ENCODE data around the gene YPEL5.
"Not testable (repeated sequence)": the region's sequence is repeated elsewhere in the genome, so short reads cannot be mapped to it uniquely, and the experiment has no call there.

YPEL5 gene

GRCh38 chr2:30146337-30147195 is at the start of gene YPEL5:
Gene YPEL5, plus strand, starts transcription at chr2:30147007. Its CDS starts 9,645 bp downstream, at chr2:30156652.
- peak; percentile 100 for DNase-seq

GRCh38 chr2:30098266-30099005 is 48.4 kb upstream of the YPEL5 start:
- no peak for DNase-seq

- DNase-seq = not testable (repeated sequence)
Measured at GRCh38 chr2:30099366-30099765, 47.4 kb upstream of the YPEL5 start.

- DNase-seq = not testable (repeated sequence)
Measured at GRCh38 chr2:30100691-30101090, 46.1 kb upstream of the YPEL5 start.

- DNase-seq = no peak
Measured at GRCh38 chr2:30104307-30104706, 42.5 kb upstream of the YPEL5 start.

- DNase-seq = no peak
Measured at GRCh38 chr2:30105556-30105955, 41.3 kb upstream of the YPEL5 start.

GRCh38 chr2:30106543-30106942 is 40.3 kb upstream of the YPEL5 start:
- no peak for DNase-seq

- DNase-seq = no peak
Measured at GRCh38 chr2:30108192-30108591, 38.6 kb upstream of the YPEL5 start.

GRCh38 chr2:30108851-30109250 is 38.0 kb upstream of the YPEL5 start:
- DNase-seq = no peak

- DNase-seq = no peak
Measured at GRCh38 chr2:30109856-30110255, 37.0 kb upstream of the YPEL5 start.

- DNase-seq = no peak
Measured at GRCh38 chr2:30110773-30111172, 36.0 kb upstream of the YPEL5 start.

- DNase-seq = not testable (repeated sequence)
Measured at GRCh38 chr2:30111186-30111585, 35.6 kb upstream of the YPEL5 start.

GRCh38 chr2:30112561-30112960 is 34.2 kb upstream of the YPEL5 start:
- no peak for DNase-seq

GRCh38 chr2:30113617-30114293 is 33.1 kb upstream of the YPEL5 start:
- DNase-seq = no peak

- DNase-seq = peak; percentile 46
Measured at GRCh38 chr2:30115141-30115980, 31.4 kb upstream of the YPEL5 start.

GRCh38 chr2:30115981-30116285 is 30.9 kb upstream of the YPEL5 start:
- DNase-seq = no peak

GRCh38 chr2:30122362-30122761 is 24.4 kb upstream of the YPEL5 start:
- DNase-seq = no peak

- no peak for DNase-seq
Measured at GRCh38 chr2:30127016-30127893, 19.6 kb upstream of the YPEL5 start.

GRCh38 chr2:30134582-30134981 is 12.2 kb upstream of the YPEL5 start:
- no peak for DNase-seq

GRCh38 chr2:30135541-30135940 is 11.3 kb upstream of the YPEL5 start:
- no peak for DNase-seq

GRCh38 chr2:30136764-30137444 is 9.9 kb upstream of the YPEL5 start:
- no peak for DNase-seq

Measured in CD4-positive, alpha-beta T cell treated with Interferon gamma for 1 hour (primary cell).